NCI-H524 (cell line): ENCODE data around the gene ITGAE.

Source experiments
- DNase-seq, 2 experiments: peaks; one replicate each; lab custom pipeline; 2025; lab: John Stamatoyannopoulos, UW

Gene ITGAE

GRCh38 chr17:3818786-3819185 lies 17.8 kb upstream of the ITGAE start:
- no peak for DNase-seq

GRCh38 chr17:3817851-3818605 lies 17.0 kb upstream of the ITGAE start:
- no peak for DNase-seq

GRCh38 chr17:3815925-3816324 lies 14.9 kb upstream of the ITGAE start:
- no peak for DNase-seq

GRCh38 chr17:3815122-3815521 lies 14.1 kb upstream of the ITGAE start:
- DNase-seq = no peak

- DNase-seq = no peak
Observed at GRCh38 chr17:3814361-3814760, 13.4 kb upstream of the ITGAE start.

GRCh38 chr17:3813171-3813570 lies 12.2 kb upstream of the ITGAE start:
- no peak for DNase-seq

GRCh38 chr17:3812771-3813170 lies 11.8 kb upstream of the ITGAE start:
- no peak for DNase-seq

GRCh38 chr17:3812284-3812683 lies 11.3 kb upstream of the ITGAE start:
- DNase-seq = no peak

GRCh38 chr17:3810019-3810418 lies 9.0 kb upstream of the ITGAE start:
- no peak for DNase-seq

GRCh38 chr17:3809135-3809534 lies 8.1 kb upstream of the ITGAE start:
- no peak for DNase-seq

- no peak for DNase-seq
Observed at GRCh38 chr17:3808701-3809100, 7.7 kb upstream of the ITGAE start.

GRCh38 chr17:3805581-3805980 lies 4.6 kb upstream of the ITGAE start:
- DNase-seq = no peak

GRCh38 chr17:3804503-3804931 lies 3.5 kb upstream of the ITGAE start:
- no peak for DNase-seq

- DNase-seq = no peak
Observed at GRCh38 chr17:3803308-3803640, 2.3 kb upstream of the ITGAE start.

GRCh38 chr17:3802461-3803307 lies 1.7 kb upstream of the ITGAE start:
- DNase-seq = no peak

- no peak for DNase-seq
Observed at GRCh38 chr17:3801792-3802191, 804 bp upstream of the ITGAE start.

- no peak for DNase-seq
Observed at GRCh38 chr17:3801347-3801746, 359 bp upstream of the ITGAE start.

GRCh38 chr17:3799181-3799945 lies 1.6 kb downstream of the ITGAE start:
- no peak for DNase-seq

GRCh38 chr17:3798273-3799180 lies 2.5 kb downstream of the ITGAE start:
- no peak for DNase-seq

- no peak for DNase-seq
Observed at GRCh38 chr17:3796822-3797170, 4.2 kb downstream of the ITGAE start.

- DNase-seq = no peak
Observed at GRCh38 chr17:3796110-3796821, 4.7 kb downstream of the ITGAE start.
